AG08395 (cell line): ENCODE data around the gene GLT8D2.

Experiments used
- DNase-seq: peaks from one replicate; pipeline ENCODE4 v3.0.0; 2012; ENCODE audit warnings: mixed read lengths, low spot score

GLT8D2 gene

DNA sequence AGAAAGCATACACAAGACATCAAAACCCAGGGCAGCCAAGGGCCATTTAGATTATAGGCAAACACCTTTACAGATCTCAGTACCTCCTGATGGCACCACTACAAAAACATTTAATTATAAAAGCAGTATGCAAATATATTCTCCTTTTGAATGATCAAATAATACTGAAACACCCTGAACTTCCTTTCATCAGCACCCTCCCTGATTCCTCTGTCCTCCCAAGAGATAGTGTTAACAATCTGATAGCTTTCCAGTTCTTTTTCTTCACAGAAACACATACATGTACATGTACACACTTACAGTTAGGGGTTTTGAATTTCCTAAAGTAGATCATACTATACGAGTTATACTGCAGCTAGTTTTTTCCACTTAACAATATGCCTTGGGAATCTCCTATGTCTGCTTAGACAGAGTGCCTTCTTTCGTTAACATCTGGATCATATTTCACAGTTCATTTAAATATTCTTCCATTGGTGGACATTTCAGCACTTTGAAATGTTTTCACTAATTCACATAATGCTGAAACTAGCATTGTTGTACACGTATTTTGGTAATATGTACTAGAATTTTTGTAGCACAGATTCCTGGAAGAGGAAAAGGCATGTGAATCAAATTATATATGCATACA, 49.1 kb downstream of the GLT8D2 start:
- DNase-seq: no peak

DNA sequence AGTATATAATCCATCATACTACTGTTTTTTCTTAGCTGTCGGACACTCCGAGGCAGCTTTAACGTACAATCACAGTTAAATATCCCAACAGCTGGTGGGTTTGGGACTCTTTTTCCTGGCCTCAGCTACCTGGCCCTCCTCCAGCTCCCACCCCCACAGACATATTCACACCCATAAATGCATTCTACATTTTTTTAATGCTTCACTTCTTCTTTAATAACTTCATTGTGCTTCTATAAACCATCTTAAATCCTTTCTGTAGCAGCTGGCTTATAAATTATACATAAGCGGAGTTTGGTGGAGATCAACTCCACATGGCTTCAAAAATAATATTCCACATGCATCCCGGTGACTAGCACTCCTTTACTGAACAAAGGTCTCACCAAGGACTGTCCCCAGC, 51.0 kb downstream of the GLT8D2 start:
- DNase-seq: no peak

DNA sequence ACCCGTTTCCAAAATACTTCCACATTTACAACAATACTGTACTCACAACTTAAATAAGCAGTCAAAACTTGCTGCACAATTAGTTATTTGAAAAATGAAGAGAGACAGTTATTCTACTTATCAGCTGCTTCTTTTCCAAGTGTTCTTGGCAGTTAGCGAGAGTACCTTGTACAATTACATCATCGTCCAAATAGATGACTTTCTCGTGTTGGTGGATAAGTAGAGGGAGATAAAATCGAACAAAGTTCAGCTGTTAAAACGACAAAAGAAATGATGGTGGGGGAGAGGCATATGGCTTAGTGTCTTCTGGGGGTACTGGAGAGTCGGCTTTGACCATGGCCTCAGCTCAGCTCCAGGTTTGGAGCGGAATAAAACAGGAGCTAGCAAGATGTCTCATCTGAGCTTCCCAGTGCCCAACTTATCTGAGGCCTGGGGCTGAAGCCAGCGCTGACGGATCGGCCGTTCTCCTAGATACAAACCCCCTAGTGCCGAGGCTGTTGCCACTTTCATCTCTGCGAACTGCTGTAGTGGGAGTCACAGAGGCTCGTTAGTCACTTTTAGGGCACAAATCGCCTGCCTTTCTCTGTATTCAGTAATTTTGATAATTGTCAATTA, 52.6 kb downstream of the GLT8D2 start:
- DNase-seq: no peak

DNA sequence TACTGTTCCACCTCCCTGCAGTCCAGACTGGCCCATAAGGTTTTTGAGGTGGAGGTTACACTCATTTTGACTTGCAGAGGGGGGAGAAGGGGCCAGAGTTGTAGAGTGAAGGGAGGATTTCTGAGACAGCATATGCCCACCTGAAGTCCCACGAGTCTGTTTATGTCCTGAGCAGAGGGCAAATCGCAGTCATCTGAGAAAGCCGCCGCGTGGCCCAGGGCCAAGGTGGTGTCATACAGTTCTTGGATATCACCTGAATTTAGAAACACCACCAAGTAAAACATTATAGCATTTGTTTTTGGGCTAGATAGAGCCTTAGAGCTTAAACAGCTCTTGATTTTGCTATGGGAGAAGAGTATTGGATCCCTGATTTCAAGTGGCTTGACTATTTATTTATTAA, 53.4 kb downstream of the GLT8D2 start:
- no peak for DNase-seq

DNA sequence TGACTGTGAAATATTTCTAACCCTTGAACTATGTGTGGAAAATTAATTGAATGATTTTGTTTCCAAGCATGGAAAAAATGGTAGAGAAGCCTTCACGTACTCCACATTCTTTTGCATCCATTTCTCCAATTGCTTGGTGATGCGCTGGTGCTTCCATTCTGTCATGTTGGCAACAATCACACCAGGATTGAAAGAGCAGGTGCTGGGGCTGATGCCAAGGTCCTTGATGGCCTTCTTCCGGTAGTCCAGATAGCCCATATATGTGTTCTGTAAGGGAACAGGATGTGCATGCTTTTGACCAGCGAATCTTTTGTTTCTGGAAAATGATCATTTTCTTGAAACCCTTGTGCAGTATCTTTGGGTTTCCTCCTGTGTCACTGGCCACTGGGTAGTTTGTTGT, 55.8 kb downstream of the GLT8D2 start:
- no peak for DNase-seq

DNA sequence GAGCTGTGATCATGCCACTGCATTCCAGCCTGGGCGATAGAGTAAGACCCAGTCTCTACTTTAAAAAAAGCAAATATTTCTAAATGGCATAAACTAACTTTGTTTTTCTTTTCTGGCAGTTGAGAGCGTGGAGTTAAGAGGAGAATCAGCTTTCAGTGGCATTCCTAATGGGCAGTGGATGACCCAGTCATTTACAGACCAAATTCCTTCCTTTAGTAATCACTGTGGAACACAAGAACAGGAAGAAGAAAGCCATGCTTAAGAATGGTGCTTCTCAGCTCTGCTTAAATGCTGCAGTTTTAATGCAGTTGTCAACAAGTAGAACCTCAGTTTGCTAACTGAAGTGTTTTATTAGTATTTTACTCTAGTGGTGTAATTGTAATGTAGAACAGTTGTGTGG, 63.2 kb downstream of the GLT8D2 start:
- peak; percentile 45 for DNase-seq

DNA sequence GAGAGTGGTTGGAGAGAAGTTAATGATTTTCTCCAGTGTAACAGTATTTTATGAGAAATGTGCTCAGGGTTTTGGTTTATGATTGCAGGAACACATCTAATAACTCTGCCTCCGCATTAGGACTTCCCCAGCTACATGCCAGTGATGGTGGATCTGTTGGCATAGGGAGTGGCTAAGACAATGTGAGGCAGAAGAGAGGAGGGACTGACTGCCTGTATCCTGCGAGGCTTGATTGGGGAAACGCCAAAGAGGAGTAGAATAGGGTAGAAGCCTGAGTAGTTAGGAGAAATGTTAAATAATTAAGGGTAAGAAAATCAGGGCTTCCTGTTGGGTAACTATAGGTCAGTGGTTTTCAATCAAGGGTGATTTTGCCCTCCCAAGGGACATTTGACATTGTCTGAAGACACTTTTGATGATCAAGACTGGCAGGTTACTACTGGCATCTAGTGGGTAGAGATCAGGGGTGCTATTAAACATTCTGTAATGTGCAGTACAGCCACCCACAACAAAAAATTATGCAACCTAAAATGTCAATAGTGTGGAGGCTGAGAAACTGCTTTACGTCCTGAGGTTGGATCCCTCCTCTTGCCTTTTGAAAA, 71.5 kb downstream of the GLT8D2 start:
- DNase-seq: no peak

DNA sequence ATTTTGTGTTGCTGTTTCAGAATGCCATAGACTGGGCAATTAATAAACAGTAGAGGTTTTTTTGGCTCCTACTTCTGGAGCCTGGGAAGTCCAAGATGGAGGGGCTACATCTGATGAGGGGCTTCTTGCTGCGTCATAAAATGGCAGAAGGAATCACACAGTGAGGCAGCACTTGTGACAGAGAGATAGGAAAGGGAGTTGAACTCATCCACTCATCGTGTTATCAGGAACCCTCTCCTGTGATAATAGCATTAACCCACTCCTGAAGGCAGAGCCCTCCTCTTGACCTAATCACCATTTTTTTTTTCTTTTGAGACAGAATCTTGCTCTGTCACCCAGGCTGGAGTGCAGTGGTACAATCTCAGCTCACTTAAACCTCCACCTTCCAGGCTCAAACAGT, 74.6 kb downstream of the GLT8D2 start:
- DNase-seq: no peak

DNA sequence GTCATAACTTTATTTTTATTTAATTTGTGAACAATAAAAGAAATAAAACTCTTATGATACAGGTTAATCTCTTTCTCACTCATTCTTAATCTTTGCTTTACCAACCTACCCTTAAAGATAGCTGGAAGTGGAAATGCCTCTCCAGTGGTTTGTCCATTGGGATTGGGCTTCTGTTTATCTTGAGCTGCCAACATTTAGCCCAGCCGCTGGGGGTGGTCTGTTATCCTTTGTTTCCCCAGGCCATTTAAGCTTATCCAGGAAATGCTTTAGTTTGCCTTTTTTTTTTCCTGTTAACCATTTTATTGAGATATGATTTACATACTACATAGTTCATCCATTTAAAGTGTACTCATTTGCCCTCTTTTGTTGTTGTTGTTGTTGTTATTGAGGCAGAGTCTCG, 76.1 kb downstream of the GLT8D2 start:
- DNase-seq: no peak

DNA sequence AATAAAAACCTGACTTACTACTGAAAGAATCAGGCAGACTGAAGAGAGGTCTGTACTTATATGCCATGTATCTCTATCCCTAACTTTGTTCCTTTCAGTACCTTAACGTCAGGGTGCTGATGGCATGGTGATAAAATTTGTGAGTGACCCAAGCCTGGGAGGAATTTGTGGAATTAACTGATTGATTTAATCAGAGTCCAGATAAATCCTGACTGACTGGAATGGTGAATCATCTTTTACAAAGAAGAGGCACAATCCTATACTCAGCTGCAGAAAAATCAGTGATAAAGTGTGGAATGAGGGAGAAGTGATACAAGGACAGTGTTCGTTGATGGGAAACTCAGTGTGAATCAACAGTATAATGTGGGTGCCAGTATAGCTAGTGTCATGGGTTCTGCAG, 80.6 kb downstream of the GLT8D2 start:
- peak; percentile 19 for DNase-seq

DNA sequence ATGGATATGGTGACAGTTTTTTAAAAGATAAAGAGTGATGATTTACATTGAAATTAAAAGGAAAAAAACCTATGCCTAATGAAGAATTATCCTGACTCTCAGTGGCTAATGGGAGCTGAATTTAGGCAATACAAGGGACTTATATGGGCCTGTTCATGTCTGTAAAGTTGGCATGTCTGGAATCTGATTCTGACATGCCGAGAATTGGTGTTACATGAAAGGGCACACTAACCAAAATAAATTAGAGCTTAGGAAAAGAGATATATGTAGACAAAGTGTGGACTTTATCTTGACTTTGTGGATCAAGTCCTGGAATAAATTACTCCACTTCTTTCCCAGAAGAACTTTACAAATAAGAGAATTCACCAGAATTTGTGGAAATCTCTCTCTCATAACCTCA, 83.3 kb downstream of the GLT8D2 start:
- no peak for DNase-seq

DNA sequence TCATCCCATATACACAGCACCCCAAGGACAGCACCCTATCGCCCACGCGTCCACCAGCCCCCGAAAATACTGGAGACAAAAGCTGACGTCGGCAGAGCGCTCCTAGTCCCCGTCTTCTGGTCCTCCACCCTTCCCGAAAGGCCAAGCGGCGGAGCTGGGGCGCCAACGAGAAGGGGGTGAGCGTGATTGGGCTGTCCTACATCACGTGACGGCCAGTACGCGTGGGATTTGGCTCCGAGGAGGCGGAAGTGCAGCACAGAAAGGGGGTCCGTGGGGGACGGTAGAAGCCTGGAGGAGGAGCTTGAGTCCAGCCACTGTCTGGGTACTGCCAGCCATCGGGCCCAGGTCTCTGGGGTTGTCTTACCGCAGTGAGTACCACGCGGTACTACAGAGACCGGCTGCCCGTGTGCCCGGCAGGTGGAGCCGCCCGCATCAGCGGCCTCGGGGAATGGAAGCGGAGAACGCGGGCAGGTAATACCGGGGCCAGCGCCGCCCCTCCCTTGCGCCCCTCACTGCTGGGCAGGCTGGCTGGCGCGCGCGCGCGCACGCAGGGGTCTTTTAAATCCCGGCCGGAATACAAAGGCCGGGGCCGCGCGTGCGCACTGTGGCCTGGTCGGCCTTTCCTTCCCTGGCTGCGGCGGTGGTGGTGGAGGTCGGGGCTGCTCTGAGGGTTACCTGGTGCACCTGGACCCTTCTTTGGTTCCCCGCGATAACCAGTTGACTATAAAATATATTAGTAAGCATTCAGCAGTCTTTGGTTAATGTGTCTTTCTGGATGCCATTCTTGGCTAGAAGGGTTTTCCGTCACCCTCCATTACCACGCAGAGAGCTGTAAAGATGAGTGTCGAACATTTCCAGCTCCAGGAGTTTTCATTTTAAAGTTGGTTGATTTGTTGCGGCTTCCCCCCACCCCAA, 84.1 kb downstream of the GLT8D2 start, which contains the start of gene TDG:
Gene TDG (plus strand): TSS at position 283 of the 915 bp plus-strand sequence. CDS start 166 bp downstream, at position 449.
- DNase-seq: peak; percentile 98

DNA sequence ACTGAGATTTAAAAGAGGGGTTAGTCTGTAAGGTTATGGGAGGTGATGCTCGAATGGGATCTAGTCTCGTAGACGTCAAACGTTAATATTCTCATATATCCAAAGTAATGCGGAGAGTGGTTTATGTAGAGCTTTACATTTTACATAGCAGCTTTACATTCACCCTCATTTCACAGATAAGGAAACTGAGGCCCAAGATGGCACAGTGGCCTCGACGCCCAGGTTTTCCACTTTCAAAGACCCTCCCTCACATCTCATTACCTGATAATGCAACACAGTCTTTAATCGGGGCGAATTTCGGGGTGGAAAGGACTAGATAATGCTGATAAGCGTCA, 84.8 kb downstream of the GLT8D2 start:
- no peak for DNase-seq

DNA sequence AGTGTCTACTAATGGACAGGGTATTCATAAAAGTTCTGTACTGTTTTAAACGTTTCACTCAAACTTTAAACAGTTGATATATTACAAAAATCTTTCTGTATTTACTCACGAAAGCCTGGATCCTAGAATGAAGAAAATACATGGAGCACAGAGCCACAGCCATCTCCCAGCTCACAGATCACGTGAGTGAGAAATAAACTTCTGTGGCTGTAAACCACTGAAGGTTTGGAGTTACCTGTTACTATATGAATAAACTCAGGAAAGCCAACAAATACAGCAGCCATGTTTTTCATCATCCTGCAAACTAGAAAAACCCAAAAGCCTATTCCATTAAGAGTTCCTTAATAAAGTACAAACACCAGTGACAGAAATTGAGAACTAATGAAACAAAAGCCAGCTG, 85.2 kb downstream of the GLT8D2 start:
- no peak for DNase-seq

DNA sequence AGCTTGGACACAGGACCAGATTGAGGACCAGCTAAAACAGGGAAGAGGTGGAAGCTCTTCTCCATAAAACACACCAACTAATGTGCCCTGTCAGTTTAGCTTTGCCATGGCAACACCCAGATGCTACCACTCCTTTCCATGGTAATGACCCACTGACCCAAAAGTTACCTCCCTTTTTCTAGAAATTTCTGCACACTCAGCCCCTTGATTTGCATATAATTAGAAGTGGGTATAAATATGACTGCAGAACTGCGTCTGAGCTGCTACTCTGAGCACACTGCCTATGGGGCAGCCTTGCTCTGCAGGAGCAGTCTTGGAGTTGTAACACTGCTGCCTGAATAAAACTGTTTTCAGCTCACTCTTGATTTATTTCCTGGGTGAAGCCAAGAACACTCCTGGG, 87.5 kb downstream of the GLT8D2 start:
- DNase-seq: no peak

DNA sequence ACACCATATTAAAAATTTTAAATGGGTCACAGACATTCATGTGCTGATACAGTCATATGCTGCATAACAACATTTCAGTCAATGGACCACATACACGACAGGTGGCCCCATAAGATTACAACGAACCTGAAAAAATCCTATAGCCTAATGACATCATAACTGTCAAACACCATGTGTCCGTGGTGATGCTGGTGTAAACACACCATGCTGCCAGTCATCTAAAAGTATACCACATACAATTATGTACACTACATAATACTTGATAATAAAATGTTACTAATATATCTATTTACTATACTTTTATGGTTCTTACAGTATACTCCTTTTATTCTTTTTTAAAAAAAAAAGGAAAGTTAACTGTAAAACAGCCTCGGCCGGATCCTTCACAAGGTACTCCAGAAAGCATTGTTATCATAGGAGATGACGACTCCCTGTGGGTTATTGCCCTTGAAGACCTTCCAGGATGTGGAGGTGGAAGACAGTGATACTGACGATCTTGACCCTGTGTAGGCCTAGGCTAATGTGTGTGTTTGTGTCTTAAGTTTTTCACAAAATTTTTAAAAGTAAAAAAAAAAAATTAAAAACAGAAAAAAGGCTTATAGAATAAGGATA, 89.3 kb downstream of the GLT8D2 start:
- DNase-seq: no peak

DNA sequence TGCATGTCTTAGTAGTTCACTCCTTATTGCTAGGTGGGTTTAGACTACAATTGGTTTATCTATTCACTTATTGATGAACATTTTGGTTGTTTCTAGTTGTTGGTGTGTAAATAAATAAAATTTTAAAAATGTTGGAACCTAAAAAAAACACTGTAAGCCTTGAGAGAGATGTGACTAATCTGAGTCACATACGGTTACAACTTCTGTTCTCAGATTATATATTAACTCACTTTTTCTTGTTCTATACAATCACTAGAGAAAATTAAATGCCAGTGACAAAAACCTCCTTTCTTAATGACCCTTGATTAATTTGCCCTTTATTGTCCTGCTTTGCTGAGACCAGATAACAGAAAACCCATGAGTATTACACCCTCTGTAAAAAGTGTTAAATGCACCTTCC, 91.4 kb downstream of the GLT8D2 start:
- DNase-seq: no peak

DNA sequence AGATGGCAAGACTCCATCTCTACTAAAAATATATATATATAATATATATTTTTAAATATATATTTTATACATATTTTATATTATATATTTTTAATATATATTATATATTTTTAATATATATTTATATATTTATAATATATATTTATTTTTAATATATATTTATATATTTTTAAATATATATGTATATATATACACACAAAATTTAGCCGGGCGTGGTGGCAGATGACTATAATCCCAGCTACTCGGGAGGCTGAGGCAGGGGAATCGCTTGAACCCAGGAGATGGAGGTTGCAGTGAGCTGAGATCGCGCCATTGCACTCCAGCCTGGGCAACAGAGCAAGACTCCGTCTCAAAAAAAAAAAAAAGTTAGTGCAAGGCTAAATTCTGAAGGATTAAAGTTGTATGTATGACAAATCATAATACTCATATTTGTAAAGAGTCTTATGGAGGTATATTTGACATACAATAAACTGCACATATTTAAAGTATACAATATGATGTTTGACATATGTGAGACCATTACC, 92.1 kb downstream of the GLT8D2 start:
- DNase-seq: no peak

DNA sequence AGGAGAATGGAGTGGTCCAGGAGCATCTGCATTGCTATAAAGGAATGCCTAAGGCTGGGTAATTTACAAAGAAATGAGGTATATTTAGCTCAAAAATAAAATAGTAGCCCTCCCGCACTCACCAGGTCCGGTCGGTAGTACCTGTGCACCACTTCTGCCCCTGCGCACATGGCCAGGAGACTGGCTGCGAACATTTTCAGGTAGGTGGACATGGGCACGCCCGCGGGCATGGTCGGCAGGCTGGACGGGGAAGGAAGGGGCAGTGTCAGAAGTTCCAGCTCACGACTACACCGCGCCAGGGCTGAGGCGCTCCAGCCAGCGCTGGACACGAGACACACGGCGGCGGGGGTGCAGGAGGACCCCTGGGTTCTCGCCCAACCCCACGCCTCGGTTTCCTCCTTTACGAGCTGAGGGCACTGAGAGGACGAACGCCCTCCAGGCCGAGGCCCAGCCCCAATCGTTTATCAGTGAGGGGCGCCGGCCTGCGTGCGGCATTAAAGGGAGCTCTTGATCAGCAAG, 93.4 kb downstream of the GLT8D2 start:
- DNase-seq: peak; percentile 29

DNA sequence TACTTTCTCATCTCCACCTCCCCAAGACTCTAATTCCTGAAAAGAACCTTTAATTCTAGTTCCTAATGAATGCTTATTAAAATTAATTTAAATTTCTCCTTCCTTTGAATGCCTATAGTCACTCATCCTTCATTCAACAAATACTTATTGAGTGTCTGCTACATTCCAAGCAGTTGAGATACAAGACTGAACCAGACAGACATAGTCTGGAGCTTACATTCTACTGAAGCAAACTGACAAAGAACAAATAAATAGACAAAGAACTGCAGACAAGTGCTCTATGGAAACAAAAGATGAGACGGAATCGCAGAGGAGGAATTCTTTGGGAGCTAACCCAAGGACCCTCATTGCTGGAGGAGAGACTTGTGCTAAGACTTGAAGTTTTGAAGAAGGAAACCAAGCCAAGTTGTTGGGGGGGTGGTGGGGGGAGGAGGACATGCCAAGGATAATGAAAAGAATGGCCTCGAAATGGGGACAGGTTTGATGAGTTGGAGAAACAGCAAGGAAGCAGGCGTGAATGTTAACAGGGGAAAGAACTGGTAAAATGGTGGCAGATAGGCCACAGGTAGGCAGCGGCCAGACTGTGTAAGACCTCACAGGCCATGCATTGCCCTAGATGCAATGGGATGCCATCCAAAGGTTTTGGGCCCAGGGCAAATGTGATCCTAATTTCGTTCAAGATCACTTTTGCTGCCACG, 94.0 kb downstream of the GLT8D2 start:
- no peak for DNase-seq

DNA sequence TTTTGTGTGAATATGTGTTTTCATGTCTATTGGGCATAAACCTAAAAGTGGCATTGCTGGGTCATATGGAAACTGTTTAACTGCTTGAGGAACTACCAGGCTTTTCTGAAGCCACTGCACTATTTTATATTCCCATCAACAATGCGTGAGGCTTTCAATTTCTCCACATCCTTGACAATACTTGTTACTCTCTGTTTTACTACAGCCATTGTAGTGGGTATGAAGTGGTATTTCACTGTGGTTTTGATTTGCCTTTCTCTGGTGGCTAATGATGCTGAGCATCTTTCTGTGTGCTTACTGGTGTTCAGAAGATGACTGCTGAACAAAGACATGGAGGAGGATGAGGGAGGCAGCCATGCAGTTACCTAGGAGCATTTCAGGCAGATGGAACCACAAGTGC, 97.5 kb downstream of the GLT8D2 start:
- no peak for DNase-seq
